ENCODE measurements around the gene CYP11A1.
"Not testable (repeated sequence)": the region's sequence is repeated elsewhere in the genome, so short reads cannot be mapped to it uniquely, and the experiment has no call there.

CYP11A1 gene

GRCh38 chr15:74374648-74375302 lies 7.3 kb upstream of the CYP11A1 start:
- no peak for DNase-seq (ENCODE audit: low read depth in 2 of 2)

GRCh38 chr15:74373731-74374647 lies 6.5 kb upstream of the CYP11A1 start:
- peak; percentile 92 to 95 for DNase-seq (ENCODE audit: low read depth in 2 of 2)

- no peak for DNase-seq (ENCODE audit: low read depth in 2 of 2)
Measured at GRCh38 chr15:74373056-74373650, 5.7 kb upstream of the CYP11A1 start.

- no peak for DNase-seq (ENCODE audit: low read depth in 2 of 2)
Measured at GRCh38 chr15:74370471-74370870, 3.0 kb upstream of the CYP11A1 start.

GRCh38 chr15:74369756-74370155 lies 2.3 kb upstream of the CYP11A1 start:
- DNase-seq (ENCODE audit: low read depth in 2 of 2), result no peak

GRCh38 chr15:74369084-74369745 lies 1.8 kb upstream of the CYP11A1 start:
- DNase-seq (ENCODE audit: low read depth in 2 of 2), result no peak

GRCh38 chr15:74368121-74368520 lies 675 bp upstream of the CYP11A1 start:
- no peak for DNase-seq (ENCODE audit: low read depth in 2 of 2)

- no peak for DNase-seq (ENCODE audit: low read depth in 2 of 2)
Measured at GRCh38 chr15:74365598-74366445, 1.6 kb downstream of the CYP11A1 start.

- DNase-seq (ENCODE audit: low read depth in 2 of 2), result no peak
Measured at GRCh38 chr15:74364936-74365597, 2.4 kb downstream of the CYP11A1 start.

- no peak for DNase-seq (ENCODE audit: low read depth in 2 of 2)
Measured at GRCh38 chr15:74362482-74362881, 5.0 kb downstream of the CYP11A1 start.

GRCh38 chr15:74360855-74361254 lies 6.6 kb downstream of the CYP11A1 start:
- not testable (repeated sequence) for DNase-seq (ENCODE audit: low read depth in 2 of 2)

GRCh38 chr15:74359376-74359775 lies 8.1 kb downstream of the CYP11A1 start:
- DNase-seq (ENCODE audit: low read depth in 2 of 2), result not testable (repeated sequence)

GRCh38 chr15:74357514-74357913 lies 9.9 kb downstream of the CYP11A1 start:
- not testable (repeated sequence) for DNase-seq (ENCODE audit: low read depth in 2 of 2)

GRCh38 chr15:74356050-74356449 lies 11.4 kb downstream of the CYP11A1 start:
- DNase-seq (ENCODE audit: low read depth in 2 of 2), result not testable (repeated sequence)

GRCh38 chr15:74353992-74354391 lies 13.5 kb downstream of the CYP11A1 start:
- DNase-seq (ENCODE audit: low read depth in 2 of 2), result not testable (repeated sequence)

- no peak for DNase-seq (ENCODE audit: low read depth in 2 of 2)
Measured at GRCh38 chr15:74352393-74352910, 15.0 kb downstream of the CYP11A1 start.

- no peak for DNase-seq (ENCODE audit: low read depth in 2 of 2)
Measured at GRCh38 chr15:74351670-74352069, 15.8 kb downstream of the CYP11A1 start.

- DNase-seq (ENCODE audit: low read depth in 2 of 2), result no peak
Measured at GRCh38 chr15:74350295-74351275, 16.9 kb downstream of the CYP11A1 start.

- no peak for DNase-seq (ENCODE audit: low read depth in 2 of 2)
Measured at GRCh38 chr15:74349241-74349778, 18.1 kb downstream of the CYP11A1 start.

Measured in stimulated activated CD8-positive, alpha-beta memory T cell treated with anti-CD3 and anti-CD28 coated beads, Interleukin-7, amount 100 ng/mL, for 4 hours (primary cell).